ENCODE results near the gene PDE6D. TPM values are rescaled to one million over a fixed set of nuclear protein-coding genes. Genes with fewer than 3 reads are reported as not detected.
"Not testable (repeated sequence)": the region's sequence is repeated elsewhere in the genome, so short reads cannot be mapped to it uniquely, and the experiment has no call there.

PDE6D gene
- polyA plus RNA-seq, 2 donors: 14.0 to 18.8 TPM

GRCh38 chr2:231780123-231780908 lies 766 bp downstream of the PDE6D start:
- 6 to 7% methylated on average over 44 to 51 of the region's 51 CpGs for WGBS, 2 donors
- H3K4me1 ChIP-seq (ENCODE audit: control insufficient read depth in 2 of 2, insufficient read depth in 2 of 2, low read length in 1 of 2): peaks cover 2 to 6% of the 10 kb centered on the region in 2 donors

GRCh38 chr2:231769170-231770136 lies 11.6 kb downstream of the PDE6D start:
- 82 to 86% methylated on average over 6 of the region's 6 CpGs for WGBS, 2 donors
- Histone ChIP-seq H3K4me3 (ENCODE audit: low read depth in 1 of 2, low read length in 2 of 2) (no peak overlapping the region), H3K36me3 (ENCODE audit: control insufficient read depth in 2 of 2, insufficient read depth in 2 of 2, low read length in 1 of 2) (no peaks in the 10 kb centered on the region), H3K9me3 (ENCODE audit: control insufficient read depth in 2 of 2, insufficient read depth in 1 of 2, low read depth in 1 of 2, low read length in 1 of 2) (no peaks in the 10 kb centered on the region), H3K4me1 (ENCODE audit: control insufficient read depth in 2 of 2, insufficient read depth in 2 of 2, low read length in 1 of 2) (no peaks in the 10 kb centered on the region), H3K27ac (ENCODE audit: low read depth in 2 of 2, low read length in 1 of 2) (no peak overlapping the region), H3K27me3 (ENCODE audit: control insufficient read depth in 1 of 2, insufficient read depth in 2 of 2, low read length in 2 of 2) (no peaks in the 10 kb centered on the region)

More at GRCh38 chr2:231780123-231780908, 766 bp downstream of the PDE6D start:
- peak overlapping the region in 1 of 2 donors; percentile 93 for H3K27ac ChIP-seq (ENCODE audit: low read depth in 2 of 2, low read length in 1 of 2)
- H3K4me3 ChIP-seq (ENCODE audit: low read depth in 1 of 2, low read length in 2 of 2): peak overlapping the region; percentile 82 to 84
- H3K9me3 ChIP-seq (ENCODE audit: control insufficient read depth in 2 of 2, insufficient read depth in 1 of 2, low read depth in 1 of 2, low read length in 1 of 2): no peaks in the 10 kb centered on the region
- no peaks in the 10 kb centered on the region for H3K36me3 ChIP-seq (ENCODE audit: control insufficient read depth in 2 of 2, insufficient read depth in 2 of 2, low read length in 1 of 2)
- H3K27me3 ChIP-seq (ENCODE audit: control insufficient read depth in 1 of 2, insufficient read depth in 2 of 2, low read length in 2 of 2): no peaks in the 10 kb centered on the region

GRCh38 chr2:231765496-231765929 lies 15.6 kb downstream of the PDE6D start:
- no peak overlapping the region for H3K4me3 ChIP-seq (ENCODE audit: low read depth in 1 of 2, low read length in 2 of 2)
- no peaks in the 10 kb centered on the region for H3K36me3 ChIP-seq (ENCODE audit: control insufficient read depth in 2 of 2, insufficient read depth in 2 of 2, low read length in 1 of 2)
- no peak overlapping the region for H3K27ac ChIP-seq (ENCODE audit: low read depth in 2 of 2, low read length in 1 of 2)
- H3K9me3 ChIP-seq (ENCODE audit: control insufficient read depth in 2 of 2, insufficient read depth in 1 of 2, low read depth in 1 of 2, low read length in 1 of 2): no peaks in the 10 kb centered on the region
- H3K4me1 ChIP-seq (ENCODE audit: control insufficient read depth in 2 of 2, insufficient read depth in 2 of 2, low read length in 1 of 2): no peaks in the 10 kb centered on the region
- no peaks in the 10 kb centered on the region for H3K27me3 ChIP-seq (ENCODE audit: control insufficient read depth in 1 of 2, insufficient read depth in 2 of 2, low read length in 2 of 2)

- 91% methylated on average over 4 of the region's 4 CpGs for WGBS, 2 donors
- no peaks in the 10 kb centered on the region for H3K36me3 ChIP-seq (ENCODE audit: control insufficient read depth in 2 of 2, insufficient read depth in 2 of 2, low read length in 1 of 2)
- no peaks in the 10 kb centered on the region for H3K4me1 ChIP-seq (ENCODE audit: control insufficient read depth in 2 of 2, insufficient read depth in 2 of 2, low read length in 1 of 2)
Measured at GRCh38 chr2:231764760-231765159, 16.3 kb downstream of the PDE6D start.

GRCh38 chr2:231764124-231764523 lies 17.0 kb downstream of the PDE6D start:
- Histone ChIP-seq H3K9me3 (ENCODE audit: control insufficient read depth in 2 of 2, insufficient read depth in 1 of 2, low read depth in 1 of 2, low read length in 1 of 2) (no peaks in the 10 kb centered on the region), H3K4me1 (ENCODE audit: control insufficient read depth in 2 of 2, insufficient read depth in 2 of 2, low read length in 1 of 2) (no peaks in the 10 kb centered on the region), H3K27me3 (ENCODE audit: control insufficient read depth in 1 of 2, insufficient read depth in 2 of 2, low read length in 2 of 2) (no peaks in the 10 kb centered on the region), H3K27ac (ENCODE audit: low read depth in 2 of 2, low read length in 1 of 2) (no peak overlapping the region), H3K36me3 (ENCODE audit: control insufficient read depth in 2 of 2, insufficient read depth in 2 of 2, low read length in 1 of 2) (no peaks in the 10 kb centered on the region), H3K4me3 (ENCODE audit: low read depth in 1 of 2, low read length in 2 of 2) (no peak overlapping the region)

More at GRCh38 chr2:231764760-231765159, 16.3 kb downstream of the PDE6D start:
- Histone ChIP-seq H3K27me3 (ENCODE audit: control insufficient read depth in 1 of 2, insufficient read depth in 2 of 2, low read length in 2 of 2) (no peaks in the 10 kb centered on the region), H3K4me3 (ENCODE audit: low read depth in 1 of 2, low read length in 2 of 2) (no peak overlapping the region), H3K9me3 (ENCODE audit: control insufficient read depth in 2 of 2, insufficient read depth in 1 of 2, low read depth in 1 of 2, low read length in 1 of 2) (no peaks in the 10 kb centered on the region), H3K27ac (ENCODE audit: low read depth in 2 of 2, low read length in 1 of 2) (no peak overlapping the region)

- Histone ChIP-seq H3K9me3 (ENCODE audit: control insufficient read depth in 2 of 2, insufficient read depth in 1 of 2, low read depth in 1 of 2, low read length in 1 of 2) (no peaks in the 10 kb centered on the region), H3K4me1 (ENCODE audit: control insufficient read depth in 2 of 2, insufficient read depth in 2 of 2, low read length in 1 of 2) (no peaks in the 10 kb centered on the region), H3K36me3 (ENCODE audit: control insufficient read depth in 2 of 2, insufficient read depth in 2 of 2, low read length in 1 of 2) (no peaks in the 10 kb centered on the region), H3K4me3 (ENCODE audit: low read depth in 1 of 2, low read length in 2 of 2) (no peak overlapping the region), H3K27ac (ENCODE audit: low read depth in 2 of 2, low read length in 1 of 2) (no peak overlapping the region), H3K27me3 (ENCODE audit: control insufficient read depth in 1 of 2, insufficient read depth in 2 of 2, low read length in 2 of 2) (no peaks in the 10 kb centered on the region)
- 86 to 93% methylated on average over 2 of the region's 2 CpGs for WGBS, 2 donors
Measured at GRCh38 chr2:231761735-231762134, 19.3 kb downstream of the PDE6D start.

GRCh38 chr2:231752061-231752460 lies 29.0 kb downstream of the PDE6D start:
- no peak overlapping the region for H3K4me3 ChIP-seq (ENCODE audit: low read depth in 1 of 2, low read length in 2 of 2)
- no peaks in the 10 kb centered on the region for H3K4me1 ChIP-seq (ENCODE audit: control insufficient read depth in 2 of 2, insufficient read depth in 2 of 2, low read length in 1 of 2)
- H3K27ac ChIP-seq (ENCODE audit: low read depth in 2 of 2, low read length in 1 of 2): no peak overlapping the region
- no peaks in the 10 kb centered on the region for H3K9me3 ChIP-seq (ENCODE audit: control insufficient read depth in 2 of 2, insufficient read depth in 1 of 2, low read depth in 1 of 2, low read length in 1 of 2)
- no peaks in the 10 kb centered on the region for H3K36me3 ChIP-seq (ENCODE audit: control insufficient read depth in 2 of 2, insufficient read depth in 2 of 2, low read length in 1 of 2)
- H3K27me3 ChIP-seq (ENCODE audit: control insufficient read depth in 1 of 2, insufficient read depth in 2 of 2, low read length in 2 of 2): no peaks in the 10 kb centered on the region
- 77 to 94% methylated on average over 2 of the region's 2 CpGs for WGBS, 2 donors

GRCh38 chr2:231751042-231751815 lies 29.9 kb downstream of the PDE6D start:
- no peaks in the 10 kb centered on the region for H3K4me1 ChIP-seq (ENCODE audit: control insufficient read depth in 2 of 2, insufficient read depth in 2 of 2, low read length in 1 of 2)
- no peaks in the 10 kb centered on the region for H3K36me3 ChIP-seq (ENCODE audit: control insufficient read depth in 2 of 2, insufficient read depth in 2 of 2, low read length in 1 of 2)
- H3K27ac ChIP-seq (ENCODE audit: low read depth in 2 of 2, low read length in 1 of 2): no peak overlapping the region
- 91 to 92% methylated on average over 4 of the region's 4 CpGs for WGBS, 2 donors
- H3K4me3 ChIP-seq (ENCODE audit: low read depth in 1 of 2, low read length in 2 of 2): no peak overlapping the region
- no peaks in the 10 kb centered on the region for H3K27me3 ChIP-seq (ENCODE audit: control insufficient read depth in 1 of 2, insufficient read depth in 2 of 2, low read length in 2 of 2)
- no peaks in the 10 kb centered on the region for H3K9me3 ChIP-seq (ENCODE audit: control insufficient read depth in 2 of 2, insufficient read depth in 1 of 2, low read depth in 1 of 2, low read length in 1 of 2)

- H3K36me3 ChIP-seq (ENCODE audit: control insufficient read depth in 2 of 2, insufficient read depth in 2 of 2, low read length in 1 of 2); H3K9me3 ChIP-seq (ENCODE audit: control insufficient read depth in 2 of 2, insufficient read depth in 1 of 2, low read depth in 1 of 2, low read length in 1 of 2); H3K27me3 ChIP-seq (ENCODE audit: control insufficient read depth in 1 of 2, insufficient read depth in 2 of 2, low read length in 2 of 2); H3K4me3 ChIP-seq (ENCODE audit: low read depth in 1 of 2, low read length in 2 of 2); H3K27ac ChIP-seq (ENCODE audit: low read depth in 2 of 2, low read length in 1 of 2); H3K4me1 ChIP-seq (ENCODE audit: control insufficient read depth in 2 of 2, insufficient read depth in 2 of 2, low read length in 1 of 2): not testable (repeated sequence)
- 91 to 94% methylated on average over 10 of the region's 10 CpGs for WGBS, 2 donors
Measured at GRCh38 chr2:231749016-231749415, 32.1 kb downstream of the PDE6D start.

Measured in esophagus (tissue), 2 donors.